ACC112 (cell line): ENCODE data around the gene BPIFA2.

ENCODE experiments used
- H2AFZ ChIP-seq: fragments of 200-600 bp; sonication (generic); one replicate; pipeline ENCODE4 v1.6.0; 2017; ENCODE audit warnings: antibody characterized with exemption, low read length; ENCODE audit not compliant: unreplicated experiment
- H3K27ac ChIP-seq: fragments of 200-600 bp; sonication (generic); 2 replicates; pipeline ENCODE4 v1.5.1; 2014; ENCODE audit warnings: low read depth, mild to moderate bottlenecking, antibody characterized with exemption, low read length, moderate library complexity
- H3K27me3 ChIP-seq: fragments of 200-600 bp; sonication (generic); 2 replicates; pipeline ENCODE4 v1.6.1; 2014; ENCODE audit warnings: mild to moderate bottlenecking, antibody characterized with exemption, low read length, moderate library complexity, mixed read lengths; ENCODE audit not compliant: insufficient read depth
- H3K36me3 ChIP-seq: fragments of 200-600 bp; sonication (generic); 2 replicates; pipeline ENCODE4 v1.6.1; 2016; ENCODE audit warnings: mild to moderate bottlenecking, antibody characterized with exemption, low read length, moderate library complexity, mixed read lengths; ENCODE audit not compliant: insufficient read depth
- H3K4me1 ChIP-seq: fragments of 200-600 bp; sonication (generic); one replicate; pipeline ENCODE4 v1.6.1; 2016; ENCODE audit warnings: low read length, mixed read lengths; ENCODE audit not compliant: insufficient read depth, unreplicated experiment, control insufficient read depth
- H3K4me3 ChIP-seq: fragments of 200-600 bp; sonication (generic); 2 replicates; pipeline ENCODE4 v1.5.1; 2014; ENCODE audit warnings: mild to moderate bottlenecking, low read depth, low read length
- H3K79me2 ChIP-seq: fragments of 200-600 bp; sonication (generic); one replicate; pipeline ENCODE4 v1.6.0; 2016; ENCODE audit warnings: low read length; ENCODE audit not compliant: control insufficient read depth, unreplicated experiment, insufficient read depth

BPIFA2 gene

GRCh38 chr20:33192912-33193501 lies 25.0 kb downstream of the BPIFA2 start:
- Histone ChIP-seq H3K36me3 (no peaks in the 10 kb centered on the region), H3K27me3 (peaks cover 71% of the 10 kb centered on the region), H3K4me3 (no peak overlapping the region), H3K27ac (no peak overlapping the region), H3K4me1 (no peaks in the 10 kb centered on the region), H3K79me2 (no peaks in the 10 kb centered on the region), H2AFZ (no peak overlapping the region)

- H3K27ac ChIP-seq, result no peak overlapping the region
- no peaks in the 10 kb centered on the region for H3K36me3 ChIP-seq
- no peaks in the 10 kb centered on the region for H3K79me2 ChIP-seq
- H3K4me1 ChIP-seq, result no peaks in the 10 kb centered on the region
- no peak overlapping the region for H3K4me3 ChIP-seq
- H3K27me3 ChIP-seq, result peaks cover 85% of the 10 kb centered on the region
- no peak overlapping the region for H2AFZ ChIP-seq
These were observed 31.1 kb downstream of the BPIFA2 start for GRCh38 chr20:33199026-33199425.

GRCh38 chr20:33202451-33202850 lies 34.5 kb downstream of the BPIFA2 start:
- no peak overlapping the region for H2AFZ ChIP-seq
- H3K79me2 ChIP-seq, result no peaks in the 10 kb centered on the region
- no peak overlapping the region for H3K27ac ChIP-seq
- no peaks in the 10 kb centered on the region for H3K36me3 ChIP-seq
- H3K27me3 ChIP-seq, result peaks cover 90% of the 10 kb centered on the region
- H3K4me1 ChIP-seq, result no peaks in the 10 kb centered on the region
- H3K4me3 ChIP-seq, result no peak overlapping the region

- Histone ChIP-seq H3K27ac (no peak overlapping the region), H3K27me3 (peaks cover 95% of the 10 kb centered on the region), H2AFZ (no peak overlapping the region), H3K79me2 (no peaks in the 10 kb centered on the region), H3K4me3 (no peak overlapping the region), H3K36me3 (no peaks in the 10 kb centered on the region), H3K4me1 (no peaks in the 10 kb centered on the region)
These were observed 35.5 kb downstream of the BPIFA2 start for GRCh38 chr20:33203444-33203843.

- H3K4me1 ChIP-seq, result no peaks in the 10 kb centered on the region
- H3K27me3 ChIP-seq, result peaks cover 66% of the 10 kb centered on the region
- H3K4me3 ChIP-seq, result no peak overlapping the region
These were observed 41.8 kb downstream of the BPIFA2 start for GRCh38 chr20:33209789-33210188.

GRCh38 chr20:33210371-33210770 lies 42.4 kb downstream of the BPIFA2 start:
- no peaks in the 10 kb centered on the region for H3K4me1 ChIP-seq
- H3K27me3 ChIP-seq, result peaks cover 66% of the 10 kb centered on the region
- no peaks in the 10 kb centered on the region for H3K79me2 ChIP-seq
- no peaks in the 10 kb centered on the region for H3K36me3 ChIP-seq
- H3K27ac ChIP-seq, result no peak overlapping the region
- no peak overlapping the region for H2AFZ ChIP-seq
- H3K4me3 ChIP-seq, result no peak overlapping the region

More at GRCh38 chr20:33209789-33210188, 41.8 kb downstream of the BPIFA2 start:
- H3K79me2 ChIP-seq, result no peaks in the 10 kb centered on the region
- no peak overlapping the region for H3K27ac ChIP-seq
- H3K36me3 ChIP-seq, result no peaks in the 10 kb centered on the region
- no peak overlapping the region for H2AFZ ChIP-seq

- Histone ChIP-seq H3K79me2 (no peaks in the 10 kb centered on the region), H3K4me3 (no peak overlapping the region), H3K27ac (no peak overlapping the region), H3K36me3 (no peaks in the 10 kb centered on the region), H3K4me1 (no peaks in the 10 kb centered on the region), H2AFZ (no peak overlapping the region), H3K27me3 (peaks cover 66% of the 10 kb centered on the region)
These were observed 44.0 kb downstream of the BPIFA2 start for GRCh38 chr20:33211817-33212424.

- Histone ChIP-seq H3K4me3 (no peak within 1 kb of the TSS), H2AFZ (no peak within 1 kb of the TSS), H3K27ac (no peak within 1 kb of the TSS), H3K4me1 (no peaks in the 10 kb centered on the region), H3K27me3 (peaks cover 85% of the 10 kb centered on the region), H3K79me2 (no peaks in the 10 kb centered on the region), H3K36me3 (no peaks in the 10 kb centered on the region)
These were observed 49.1 kb downstream of the BPIFA2 start, which contains the start of gene BPIFA3 for GRCh38 chr20:33217052-33217451. Gene BPIFA3, plus strand, starts transcription at chr20:33217352. Its CDS starts 185 bp downstream, at chr20:33217537.

GRCh38 chr20:33224399-33224798 lies 56.4 kb downstream of the BPIFA2 start:
- Histone ChIP-seq H3K79me2 (no peaks in the 10 kb centered on the region), H3K36me3 (no peaks in the 10 kb centered on the region), H2AFZ (no peak overlapping the region), H3K27ac (no peak overlapping the region), H3K4me1 (no peaks in the 10 kb centered on the region), H3K4me3 (no peak overlapping the region), H3K27me3 (peaks cover 94% of the 10 kb centered on the region)

- no peaks in the 10 kb centered on the region for H3K4me1 ChIP-seq
- H3K27me3 ChIP-seq, result peaks cover 93% of the 10 kb centered on the region
- no peaks in the 10 kb centered on the region for H3K79me2 ChIP-seq
- no peaks in the 10 kb centered on the region for H3K36me3 ChIP-seq
- H3K27ac ChIP-seq, result no peak overlapping the region
- no peak overlapping the region for H3K4me3 ChIP-seq
- no peak overlapping the region for H2AFZ ChIP-seq
These were observed 61.9 kb downstream of the BPIFA2 start for GRCh38 chr20:33229843-33230242.
